GM21786 (cell line): ENCODE measurements around the gene TMEM80.
"Not testable (repeated sequence)": the region's sequence is repeated elsewhere in the genome, so short reads cannot be mapped to it uniquely, and the experiment has no call there.

Source experiments
- ATAC-seq: cut with Tn5 transposase; IDR thresholded peaks from one replicate; pipeline ENCODE4 v1.9.1; 2021; ENCODE audit not compliant: unreplicated experiment

Gene TMEM80

DNA sequence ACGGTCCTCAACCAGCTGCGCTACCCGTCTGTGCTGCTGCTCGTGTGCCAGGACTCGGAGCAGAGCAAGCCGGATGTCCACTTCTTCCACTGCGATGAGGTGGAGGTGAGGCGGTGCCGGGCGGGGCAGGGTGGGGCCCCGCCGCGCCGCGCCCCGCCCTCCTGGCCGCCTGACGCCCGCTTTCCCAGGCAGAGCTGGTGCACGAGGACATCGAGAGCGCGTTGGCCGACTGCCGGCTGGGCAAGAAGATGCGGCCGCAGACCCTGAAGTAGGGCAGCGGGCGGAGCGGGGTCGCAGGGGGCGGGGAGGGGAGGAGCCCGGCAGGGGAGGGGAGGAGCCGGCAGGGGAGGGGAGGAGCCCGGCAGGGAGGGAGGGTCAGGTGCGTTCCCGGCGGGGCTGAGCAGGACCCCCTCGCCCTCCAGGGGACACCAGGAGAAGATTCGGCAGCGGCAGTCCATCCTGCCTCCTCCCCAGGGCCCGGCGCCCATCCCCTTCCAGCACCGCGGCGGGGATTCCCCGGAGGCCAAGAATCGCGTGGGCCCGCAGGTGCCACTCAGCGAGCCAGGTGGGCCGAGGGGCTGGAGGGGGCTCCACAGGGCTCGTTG is 25.1 kb downstream of the TMEM80 start:
- no peak for ATAC-seq

DNA sequence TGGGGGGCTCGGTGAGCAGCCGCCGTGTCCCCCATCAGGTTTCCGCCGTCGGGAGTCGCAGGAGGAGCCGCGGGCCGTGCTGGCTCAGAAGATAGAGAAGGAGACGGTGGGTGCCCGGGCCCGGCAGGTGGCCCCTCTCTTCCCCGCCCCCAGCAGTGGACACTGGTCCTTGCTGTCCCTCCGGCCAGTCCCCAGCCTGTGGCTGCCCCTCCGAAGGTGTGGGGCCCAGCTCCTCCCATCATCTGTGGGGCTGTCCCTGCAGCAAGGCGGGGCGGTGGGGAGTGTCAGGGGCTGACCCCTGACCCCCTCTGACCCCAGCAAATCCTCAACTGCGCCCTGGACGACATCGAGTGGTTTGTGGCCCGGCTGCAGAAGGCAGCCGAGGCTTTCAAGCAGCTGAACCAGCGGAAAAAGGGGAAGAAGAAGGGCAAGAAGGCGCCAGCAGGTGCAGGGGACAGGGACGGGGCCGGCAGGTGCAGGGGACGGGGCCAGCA is 25.7 kb downstream of the TMEM80 start:
- ATAC-seq, result no peak

DNA sequence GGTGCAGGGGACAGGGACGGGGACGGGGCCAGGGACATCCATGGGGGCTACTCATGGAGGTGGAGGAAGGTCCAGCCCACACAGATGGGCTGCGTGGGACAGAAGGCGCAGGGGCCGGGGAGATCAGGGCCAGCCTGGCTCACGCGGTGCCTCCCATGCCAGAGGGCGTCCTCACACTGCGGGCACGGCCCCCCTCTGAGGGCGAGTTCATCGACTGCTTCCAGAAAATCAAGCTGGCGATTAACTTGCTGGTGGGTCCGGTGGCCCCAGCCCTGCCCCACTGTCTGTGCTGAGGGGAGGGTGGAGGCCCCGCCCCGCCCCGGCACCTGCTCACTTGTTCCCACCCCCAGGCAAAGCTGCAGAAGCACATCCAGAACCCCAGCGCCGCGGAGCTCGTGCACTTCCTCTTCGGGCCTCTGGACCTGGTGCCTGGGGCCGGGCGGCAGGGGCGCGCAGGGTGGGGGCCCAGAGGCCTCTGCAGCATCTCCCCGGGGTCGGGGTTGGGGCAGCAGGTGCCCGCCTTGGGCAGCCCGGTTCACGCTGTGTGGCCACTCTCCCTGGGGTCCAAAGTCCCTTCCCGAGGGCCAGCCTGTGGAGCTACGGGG is 26.2 kb downstream of the TMEM80 start:
- no peak for ATAC-seq

DNA sequence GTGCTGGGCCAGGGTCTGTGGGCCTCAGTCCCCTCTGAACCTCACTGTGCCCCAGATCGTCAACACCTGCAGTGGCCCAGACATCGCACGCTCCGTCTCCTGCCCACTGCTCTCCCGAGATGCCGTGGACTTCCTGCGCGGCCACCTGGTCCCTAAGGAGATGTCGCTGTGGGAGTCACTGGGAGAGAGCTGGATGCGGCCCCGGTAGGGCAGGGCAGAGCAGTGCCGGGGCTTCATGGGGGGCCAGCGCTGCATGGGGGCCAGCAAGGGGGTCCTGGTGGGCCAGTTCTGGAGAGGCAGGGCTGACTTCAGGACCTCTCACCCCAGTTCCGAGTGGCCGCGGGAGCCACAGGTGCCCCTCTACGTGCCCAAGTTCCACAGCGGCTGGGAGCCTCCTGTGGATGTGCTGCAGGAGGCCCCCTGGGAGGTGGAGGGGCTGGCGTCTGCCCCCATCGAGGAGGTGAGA is 26.8 kb downstream of the TMEM80 start:
- no peak for ATAC-seq

DNA sequence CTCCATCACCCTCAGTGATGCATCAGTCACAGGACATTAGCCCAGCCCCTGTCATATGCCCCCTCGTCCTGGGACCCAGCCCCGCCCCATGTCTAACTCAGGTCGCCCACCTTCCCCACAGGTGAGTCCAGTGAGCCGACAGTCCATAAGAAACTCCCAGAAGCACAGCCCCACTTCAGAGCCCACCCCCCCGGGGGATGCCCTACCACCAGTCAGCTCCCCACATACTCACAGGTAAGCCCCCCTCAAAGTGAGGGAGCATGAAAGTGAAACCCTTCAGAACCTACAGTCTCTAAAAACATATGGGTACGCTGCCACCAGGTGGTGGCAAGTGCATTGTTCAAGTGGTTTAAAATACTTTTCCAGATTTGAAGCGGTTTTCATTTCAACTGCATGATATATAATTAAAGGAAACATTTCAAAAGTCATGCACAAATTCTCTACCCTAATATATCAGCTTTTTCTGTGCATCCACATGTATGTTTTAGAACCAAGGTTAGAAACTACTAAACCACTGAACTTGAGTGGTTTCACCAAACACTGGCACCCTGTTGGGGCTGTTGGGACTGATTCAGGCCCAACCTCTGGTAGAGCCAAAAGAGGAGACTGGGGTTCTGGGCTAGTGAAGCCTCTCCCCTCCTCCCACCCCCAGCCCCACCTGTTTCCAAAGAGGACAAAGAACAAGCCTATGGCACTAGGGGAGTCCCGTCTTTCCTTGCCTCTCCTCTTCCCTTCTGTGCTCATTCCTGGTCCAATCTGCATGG is 27.7 kb downstream of the TMEM80 start:
- no peak for ATAC-seq

DNA sequence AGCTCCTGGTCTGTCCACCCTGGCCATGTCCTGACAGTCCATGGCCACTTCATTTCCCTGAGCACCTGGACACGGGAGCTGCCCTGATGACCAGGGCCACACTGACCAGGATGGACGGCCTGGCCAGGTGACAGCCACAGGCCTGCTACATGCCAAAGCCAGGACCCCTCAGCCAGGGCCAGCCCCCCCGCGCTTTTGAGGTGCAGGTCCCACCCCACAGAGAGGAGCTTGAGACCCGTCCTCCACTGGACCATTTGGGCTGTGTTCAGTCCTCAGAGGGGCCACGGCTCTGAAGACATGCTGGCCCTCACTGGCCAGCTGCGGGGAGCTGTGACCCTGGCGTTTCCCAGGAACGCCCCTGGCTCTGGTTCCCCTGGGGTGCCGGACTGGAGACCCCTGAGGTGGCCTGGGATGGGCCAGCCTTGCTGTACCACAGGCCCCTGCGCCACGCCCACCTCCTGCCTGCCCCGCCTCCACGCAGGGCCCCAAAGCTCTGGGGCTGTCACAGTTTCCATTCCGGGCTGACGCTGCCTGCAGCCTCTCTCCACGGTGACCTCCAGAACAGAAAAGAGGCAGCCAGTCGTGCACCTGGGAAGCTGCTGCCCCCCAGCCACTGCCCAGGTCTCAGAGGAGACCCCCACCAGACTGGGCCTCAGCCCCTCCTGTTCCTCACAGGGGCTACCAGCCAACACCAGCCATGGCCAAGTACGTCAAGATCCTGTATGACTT is 28.6 kb downstream of the TMEM80 start:
- no peak for ATAC-seq

DNA sequence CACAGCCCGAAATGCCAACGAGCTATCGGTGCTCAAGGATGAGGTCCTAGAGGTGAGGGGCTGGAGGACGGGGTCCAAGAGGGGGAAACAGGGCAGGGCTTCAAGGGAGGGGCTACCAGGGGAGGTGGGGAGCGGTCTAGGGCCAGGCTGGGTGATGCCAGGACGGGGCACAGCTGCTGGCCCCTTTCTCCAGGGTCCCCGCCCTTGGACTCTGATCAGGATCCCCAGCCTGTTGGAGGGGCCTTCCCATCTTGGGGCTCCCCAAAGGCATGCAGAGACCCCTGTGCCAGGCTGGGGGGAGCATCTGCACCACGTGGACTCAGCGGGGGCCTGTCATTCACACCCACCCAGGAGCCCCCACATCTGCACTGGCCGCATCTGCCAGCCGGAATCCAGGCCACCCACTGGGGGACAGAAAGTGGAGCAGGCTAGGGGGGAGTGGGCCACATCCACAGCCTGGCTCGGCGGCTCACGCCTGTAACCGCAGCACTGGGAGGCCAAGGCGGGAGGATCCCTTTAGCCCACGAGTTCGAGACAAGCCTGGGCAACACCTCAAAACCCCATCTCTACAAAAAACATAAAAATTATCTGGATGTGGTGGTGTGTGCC is 29.3 kb downstream of the TMEM80 start:
- ATAC-seq, result no peak

DNA sequence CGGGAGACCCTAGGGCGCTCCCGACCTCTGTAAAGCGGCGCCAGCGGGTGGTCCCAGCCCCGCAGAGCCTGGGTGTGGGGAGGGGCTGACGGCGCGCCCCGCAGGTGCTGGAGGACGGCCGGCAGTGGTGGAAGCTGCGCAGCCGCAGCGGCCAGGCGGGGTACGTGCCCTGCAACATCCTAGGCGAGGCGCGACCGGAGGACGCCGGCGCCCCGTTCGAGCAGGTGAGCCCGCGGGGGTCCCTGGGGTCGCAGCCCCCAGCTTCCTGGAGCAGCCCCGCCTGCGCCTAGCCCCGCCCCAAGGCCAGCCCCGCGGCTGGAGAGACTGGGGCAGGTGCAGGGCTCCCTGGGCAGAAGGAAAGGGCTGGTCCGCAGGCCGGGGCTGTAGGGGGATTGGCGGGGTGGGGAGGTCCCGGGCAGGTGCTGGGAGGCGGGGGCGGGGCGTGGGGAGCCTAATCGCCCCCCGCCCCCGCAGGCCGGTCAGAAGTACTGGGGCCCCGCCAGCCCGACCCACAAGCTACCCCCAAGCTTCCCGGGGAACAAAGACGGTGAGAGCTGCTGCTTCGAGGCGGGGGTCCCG is 30.1 kb downstream of the TMEM80 start:
- ATAC-seq, result no peak

DNA sequence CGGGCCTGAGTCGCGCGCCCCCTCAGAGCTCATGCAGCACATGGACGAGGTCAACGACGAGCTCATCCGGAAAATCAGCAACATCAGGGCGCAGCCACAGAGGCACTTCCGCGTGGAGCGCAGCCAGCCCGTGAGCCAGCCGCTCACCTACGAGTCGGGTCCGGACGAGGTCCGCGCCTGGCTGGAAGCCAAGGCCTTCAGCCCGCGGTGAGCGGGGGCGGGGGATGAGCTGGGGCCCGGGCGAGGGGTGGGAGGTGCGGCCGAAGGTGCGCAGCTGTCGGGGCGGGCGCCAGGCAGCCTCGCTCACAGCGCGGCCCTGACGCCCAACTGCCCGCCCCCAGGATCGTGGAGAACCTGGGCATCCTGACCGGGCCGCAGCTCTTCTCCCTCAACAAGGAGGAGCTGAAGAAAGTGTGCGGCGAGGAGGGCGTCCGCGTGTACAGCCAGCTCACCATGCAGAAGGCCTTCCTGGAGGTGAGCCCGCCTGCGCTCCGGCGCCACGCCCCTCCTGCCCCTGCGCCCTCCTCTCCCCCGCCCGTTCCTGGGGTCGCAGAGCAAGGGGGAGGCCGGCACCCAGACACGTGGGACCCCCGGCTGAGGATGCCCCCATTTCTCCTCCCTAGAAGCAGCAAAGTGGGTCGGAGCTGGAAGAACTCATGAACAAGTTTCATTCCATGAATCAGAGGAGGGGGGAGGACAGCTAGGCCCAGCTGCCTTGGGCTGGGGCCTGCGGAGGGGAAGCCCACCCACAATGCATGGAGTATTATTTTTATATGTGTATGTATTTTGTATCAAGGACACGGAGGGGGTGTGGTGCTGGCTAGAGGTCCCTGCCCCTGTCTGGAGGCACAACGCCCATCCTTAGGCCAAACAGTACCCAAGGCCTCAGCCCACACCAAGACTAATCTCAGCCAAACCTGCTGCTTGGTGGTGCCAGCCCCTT is 30.9 kb downstream of the TMEM80 start:
- no peak for ATAC-seq

DNA sequence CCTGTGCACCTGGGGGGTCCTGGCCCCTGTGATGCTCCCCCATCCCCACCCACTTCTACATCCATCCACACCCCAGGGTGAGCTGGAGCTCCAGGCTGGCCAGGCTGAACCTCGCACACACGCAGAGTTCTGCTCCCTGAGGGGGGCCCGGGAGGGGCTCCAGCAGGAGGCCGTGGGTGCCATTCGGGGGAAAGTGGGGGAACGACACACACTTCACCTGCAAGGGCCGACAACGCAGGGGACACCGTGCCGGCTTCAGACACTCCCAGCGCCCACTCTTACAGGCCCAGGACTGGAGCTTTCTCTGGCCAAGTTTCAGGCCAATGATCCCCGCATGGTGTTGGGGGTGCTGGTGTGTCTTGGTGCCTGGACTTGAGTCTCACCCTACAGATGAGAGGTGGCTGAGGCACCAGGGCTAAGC is 31.7 kb downstream of the TMEM80 start:
- no peak for ATAC-seq

DNA sequence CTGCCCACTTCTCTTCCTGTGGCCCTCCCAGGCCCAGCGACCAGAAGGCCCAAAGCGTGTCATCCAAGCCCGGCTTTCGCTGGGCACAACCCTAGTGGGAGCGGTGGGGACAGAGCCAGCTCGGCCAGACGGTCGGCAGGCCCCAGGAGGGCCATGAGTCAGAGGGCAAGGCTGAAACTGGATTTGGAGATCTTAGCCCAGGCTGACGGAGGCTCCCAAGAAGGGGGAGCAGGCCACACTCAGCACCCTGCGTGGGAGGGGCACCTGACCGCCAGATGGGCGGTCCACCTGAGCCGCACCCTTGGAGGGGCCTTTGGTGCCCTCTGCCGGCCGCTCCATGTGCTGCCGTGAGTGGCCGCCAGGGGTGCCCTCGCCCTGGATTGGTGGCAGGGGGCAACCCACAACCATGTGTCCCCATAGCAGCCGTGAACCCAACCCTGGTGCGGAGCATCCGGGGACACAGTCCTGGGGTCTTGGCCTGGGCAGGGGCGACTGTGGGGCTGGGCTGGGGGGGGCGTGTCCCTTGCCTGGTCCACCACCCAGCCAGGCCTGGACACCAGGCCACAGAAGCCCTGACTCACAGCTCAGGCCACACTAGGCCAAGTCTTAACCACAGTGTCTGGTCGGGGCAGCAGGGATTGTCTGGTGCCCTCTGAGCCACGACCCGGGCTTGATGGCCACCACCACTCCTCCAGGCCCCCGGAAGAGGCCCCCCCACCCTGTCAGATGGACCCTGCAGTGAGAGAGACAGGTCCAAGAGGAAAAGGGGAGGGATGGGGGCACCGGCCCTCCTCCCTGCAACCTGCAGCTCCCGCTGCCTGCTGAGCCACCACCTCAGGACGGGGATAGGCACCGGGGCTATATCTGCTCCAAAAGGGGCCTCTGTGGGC is 32.5 kb downstream of the TMEM80 start:
- ATAC-seq, result no peak

DNA sequence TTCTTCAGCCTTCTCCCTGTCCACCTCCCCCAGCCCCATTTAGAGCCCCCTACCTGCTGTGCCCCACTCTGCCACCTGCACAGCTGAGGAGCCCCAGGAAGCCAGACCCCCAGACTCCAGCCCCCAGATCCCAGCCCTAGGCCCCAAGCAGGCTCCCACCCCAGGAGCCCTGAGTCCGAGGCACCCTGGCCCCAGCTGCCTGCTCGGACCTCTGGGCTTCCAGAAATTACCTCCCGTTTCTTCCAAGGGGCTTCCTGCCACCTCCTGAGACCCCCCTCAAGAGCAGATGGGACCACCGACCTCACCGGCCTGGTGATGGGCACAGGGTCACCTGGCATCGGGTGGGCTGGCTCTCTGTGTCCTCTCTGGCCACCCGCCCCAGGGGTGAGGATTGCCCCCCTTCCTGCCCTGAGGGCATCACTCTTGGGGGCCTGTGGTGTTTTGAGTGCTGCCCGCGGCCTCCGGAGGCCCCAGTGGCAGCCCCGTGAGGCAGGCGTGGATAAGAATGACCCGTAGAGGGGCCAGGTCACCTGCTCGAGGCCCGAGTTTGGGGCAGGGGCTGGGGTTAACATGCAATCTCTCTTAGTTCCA is 33.4 kb downstream of the TMEM80 start:
- ATAC-seq, result no peak

DNA sequence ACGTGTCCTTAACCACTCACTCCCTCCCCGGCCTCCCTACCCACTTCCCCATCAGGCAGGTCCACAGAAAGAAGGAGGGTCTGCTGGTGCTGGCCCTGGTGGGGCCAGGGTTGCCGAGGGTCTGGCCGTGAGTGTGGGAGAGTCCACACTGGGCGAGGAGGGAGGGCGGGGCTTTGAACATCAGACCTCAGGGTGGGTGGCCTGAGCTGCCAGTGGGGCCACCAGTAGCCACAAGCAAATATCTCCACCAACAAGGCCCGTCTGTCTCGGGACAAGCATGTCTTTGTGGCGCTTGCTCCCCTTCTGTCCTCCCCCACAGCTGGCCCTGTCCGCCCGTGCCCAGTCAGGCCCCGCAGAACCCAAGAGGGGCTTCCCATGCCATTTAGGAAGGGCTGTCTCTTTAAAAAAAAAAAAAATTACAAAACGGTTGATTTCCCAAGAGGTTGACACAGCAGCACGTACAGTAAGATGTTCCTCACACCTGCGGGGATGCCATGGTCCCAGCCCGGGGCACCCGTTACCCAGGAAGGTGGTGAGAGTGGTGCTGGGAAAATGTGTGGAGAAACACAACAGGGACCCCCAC is 34.0 kb downstream of the TMEM80 start:
- ATAC-seq, result no peak

DNA sequence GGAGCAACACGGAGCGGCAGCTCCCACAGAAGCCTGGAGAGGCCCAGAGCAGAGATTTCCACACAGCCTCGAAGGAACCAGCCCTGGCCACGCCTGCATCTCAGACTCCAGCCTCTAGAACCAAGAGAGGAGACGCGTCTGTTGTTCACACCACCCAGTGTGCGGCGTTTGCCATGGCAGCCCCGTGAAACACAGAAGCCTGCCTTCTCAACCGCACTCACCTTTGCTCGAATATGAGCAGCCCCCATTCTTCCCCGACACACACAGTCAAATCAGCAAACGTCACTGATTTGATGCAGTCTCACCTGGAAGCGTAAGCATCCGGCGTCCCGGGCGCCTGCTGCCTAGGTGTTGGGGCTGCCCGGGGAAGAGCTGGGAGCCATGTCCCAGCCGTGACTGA is 37.5 kb downstream of the TMEM80 start:
- ATAC-seq, result no peak

DNA sequence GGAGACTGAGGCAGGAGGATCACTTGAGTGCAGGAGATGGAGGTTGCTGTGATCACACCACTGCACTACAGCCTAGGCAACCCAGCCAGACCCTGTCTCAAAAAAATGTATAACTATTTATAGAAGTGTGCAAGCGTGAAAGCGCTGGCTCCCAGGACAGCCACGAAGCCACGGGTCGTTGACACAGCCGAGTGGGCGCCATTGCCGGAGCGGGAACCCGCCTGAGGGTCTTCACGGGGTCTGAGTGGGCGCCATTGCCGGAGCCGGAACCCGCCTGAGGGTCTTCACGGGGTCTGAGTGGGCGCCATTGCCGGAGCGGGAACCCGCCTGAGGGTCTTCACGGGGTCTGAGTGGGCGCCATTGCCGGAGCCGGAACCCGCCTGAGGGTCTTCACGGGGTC is 38.9 kb downstream of the TMEM80 start:
- ATAC-seq, result not testable (repeated sequence)

DNA sequence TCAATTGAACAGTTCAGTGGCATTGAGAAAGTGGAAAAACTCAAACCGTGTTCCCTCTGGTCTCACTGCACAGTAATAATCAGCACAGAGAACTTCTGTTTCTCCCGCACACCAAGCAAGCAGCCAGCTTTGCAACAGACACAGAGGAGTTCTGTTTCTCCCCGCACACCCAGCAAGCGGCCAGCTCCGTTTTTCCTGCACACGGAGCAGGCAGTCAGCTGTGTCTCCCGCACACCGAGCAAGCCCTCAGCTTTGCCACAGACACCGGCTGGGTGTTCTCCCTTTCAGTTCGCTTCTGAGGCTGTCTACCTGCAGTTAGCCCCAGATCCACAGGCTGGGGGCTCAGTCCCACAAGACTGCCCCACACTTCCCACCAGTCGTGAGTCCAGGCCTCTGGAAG is 41.8 kb downstream of the TMEM80 start:
- ATAC-seq, result no peak

DNA sequence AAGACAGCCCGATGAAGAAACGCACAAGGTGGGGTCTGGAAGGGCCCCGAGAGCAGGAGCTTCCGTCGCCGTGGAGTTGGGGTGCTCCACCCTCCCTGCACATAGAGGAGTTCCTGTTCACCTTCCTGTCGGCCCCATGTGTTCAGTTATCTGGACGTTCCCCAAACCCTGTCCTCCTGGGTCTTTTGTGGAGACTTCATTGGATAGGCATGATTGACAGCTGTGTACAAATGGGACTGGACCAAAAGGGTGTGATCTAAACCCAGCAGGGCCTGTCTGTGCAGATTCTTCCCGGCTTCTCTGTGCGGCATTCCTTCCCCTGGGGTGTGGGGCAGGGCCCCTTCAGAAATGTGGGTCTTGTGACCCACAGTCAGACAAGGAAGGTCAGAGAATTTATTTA is 42.3 kb downstream of the TMEM80 start:
- not testable (repeated sequence) for ATAC-seq

DNA sequence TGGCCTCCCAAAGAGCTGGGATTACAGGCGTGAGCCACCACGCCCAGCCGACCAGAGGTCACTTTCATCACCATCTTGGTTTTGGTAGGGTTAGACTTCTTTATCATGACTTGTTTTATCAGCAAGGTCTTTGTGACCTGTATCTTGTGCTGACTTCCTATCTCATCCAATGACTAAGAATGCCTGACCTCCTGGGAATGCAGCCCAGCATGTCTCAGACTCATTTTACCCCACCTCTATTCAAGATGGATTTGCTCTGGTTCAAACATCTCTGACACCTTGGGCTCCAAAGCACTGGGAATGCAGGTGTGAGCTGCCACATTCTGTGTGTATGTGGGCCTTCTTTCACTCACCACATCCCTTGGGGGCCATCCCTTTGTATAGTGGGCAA is 46.5 kb downstream of the TMEM80 start:
- ATAC-seq, result no peak
